Stimulated activated CD8-positive, alpha-beta memory T cell treated with anti-CD3 and anti-CD28 coated beads, Interleukin-7, amount 100 ng/mL, for 4 hours (primary cell): Measurements from ENCODE around the gene GLRB.
"Not testable (repeated sequence)": the region's sequence is repeated elsewhere in the genome, so short reads cannot be mapped to it uniquely, and the experiment has no call there.

Experiments
- DNase-seq, 2 donors: peaks; one replicate each; pipeline ENCODE4 v3.0.0-alpha.2; 2020; ENCODE audit warnings: low read depth in 2 of 2

GLRB gene

DNA sequence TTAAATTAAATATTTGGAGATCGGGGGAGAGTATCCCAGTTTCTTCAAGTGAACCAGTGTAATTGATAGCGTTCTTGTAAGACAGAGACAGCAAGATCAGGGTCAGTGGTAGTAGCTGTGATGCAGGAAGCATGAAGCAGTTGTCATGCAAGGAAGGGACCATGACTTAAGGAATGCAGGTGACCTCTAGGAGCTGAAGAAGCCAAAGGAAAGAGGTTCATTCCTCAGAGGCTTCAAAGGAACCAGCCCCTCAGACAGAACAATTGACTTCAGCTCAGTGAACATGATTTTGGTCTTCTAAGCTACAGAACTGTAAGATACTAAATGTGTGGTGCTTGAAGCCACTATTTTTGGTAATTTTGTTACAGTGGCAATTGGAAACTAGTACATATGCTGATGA, 51.6 kb downstream of the GLRB start:
- DNase-seq = no peak

DNA sequence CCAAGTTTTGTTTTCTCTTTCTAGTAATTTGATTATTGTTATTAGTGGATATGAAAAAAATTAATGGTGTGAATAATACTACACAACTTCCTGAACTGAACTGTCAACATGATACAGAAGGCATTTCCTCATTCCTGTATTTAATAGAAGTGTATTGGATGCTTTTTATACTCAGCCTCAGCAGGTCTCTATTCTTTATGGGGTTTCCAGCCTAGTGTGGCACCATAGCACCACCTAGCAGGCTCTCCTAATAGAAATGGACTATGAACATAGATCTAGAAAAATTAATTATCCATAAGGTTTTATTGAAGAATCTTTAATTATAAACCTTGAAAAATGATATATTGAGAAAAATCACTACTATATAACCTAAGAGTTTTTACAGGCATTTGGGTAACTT, 52.4 kb downstream of the GLRB start:
- DNase-seq = no peak

- DNase-seq = no peak
Observed at GRCh38 chr4:157141976-157142375, 66.0 kb downstream of the GLRB start.

- no peak for DNase-seq
Observed at GRCh38 chr4:157143369-157143768, 67.4 kb downstream of the GLRB start.

GRCh38 chr4:157151711-157152110, 75.8 kb downstream of the GLRB start:
- DNase-seq = no peak

- DNase-seq = no peak
Observed at GRCh38 chr4:157165935-157166610, 90.1 kb downstream of the GLRB start.

GRCh38 chr4:157170321-157170720, 94.4 kb downstream of the GLRB start:
- DNase-seq = no peak

DNA sequence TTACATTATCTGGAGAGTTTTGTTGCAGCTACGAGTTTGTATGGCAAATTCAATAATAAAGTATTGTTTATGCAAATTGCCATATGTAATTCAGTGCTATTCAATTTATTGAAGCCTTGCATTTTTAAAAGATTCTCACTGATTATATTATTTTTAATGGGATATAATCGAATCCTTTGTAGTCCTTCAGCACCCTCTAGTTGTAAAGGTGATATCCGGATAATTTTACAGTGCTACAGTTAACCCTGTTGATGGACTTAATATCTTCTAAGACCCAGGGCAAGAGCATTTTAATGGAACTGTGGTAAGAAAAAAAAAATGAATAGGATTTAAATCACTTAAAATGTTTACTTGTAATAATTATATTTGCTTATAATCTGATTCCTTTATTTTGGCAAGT, 96.1 kb downstream of the GLRB start:
- DNase-seq = no peak

DNA sequence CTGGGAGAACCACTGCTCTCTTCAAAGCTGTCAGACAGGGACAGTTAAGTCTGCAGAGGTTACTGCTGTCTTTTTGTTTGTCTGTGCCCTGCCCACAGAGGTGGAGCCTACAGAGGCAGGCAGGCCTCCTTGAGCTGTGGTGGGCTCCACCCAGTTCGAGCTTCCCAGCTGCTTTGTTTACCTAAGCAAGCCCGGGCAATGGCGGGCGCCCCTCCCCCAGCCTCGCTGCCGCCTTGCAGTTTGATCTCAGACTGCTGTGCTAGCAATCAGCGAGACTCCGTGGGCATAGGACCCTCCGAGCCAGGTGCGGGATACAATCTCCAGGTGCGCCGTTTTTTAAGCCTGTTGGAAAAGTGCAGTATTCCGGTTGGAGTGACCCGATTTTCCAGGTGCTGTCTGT, 104.3 kb downstream of the GLRB start:
- DNase-seq = not testable (repeated sequence)

DNA sequence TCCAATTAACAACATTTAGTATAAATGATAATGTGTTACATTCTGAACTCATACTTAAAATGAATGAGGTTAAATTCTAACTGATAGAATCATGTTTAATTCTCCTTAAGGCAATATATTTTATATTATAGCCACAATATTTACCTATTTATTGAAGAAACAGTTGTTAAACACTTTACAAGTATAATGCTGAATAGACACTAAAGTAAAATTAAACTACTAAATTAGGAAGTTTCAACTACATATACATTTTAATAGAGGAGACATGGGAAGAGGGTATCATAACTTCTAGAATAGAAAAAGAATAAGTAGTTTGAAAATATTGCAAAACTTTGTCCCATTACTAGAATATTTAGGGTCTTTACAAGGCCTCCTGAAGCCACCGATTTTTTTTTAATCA, 108.3 kb downstream of the GLRB start:
- DNase-seq = no peak

- DNase-seq = no peak
Observed at GRCh38 chr4:157185363-157185762, 109.4 kb downstream of the GLRB start.

- DNase-seq = no peak
Observed at GRCh38 chr4:157195374-157195773, 119.4 kb downstream of the GLRB start.

DNA sequence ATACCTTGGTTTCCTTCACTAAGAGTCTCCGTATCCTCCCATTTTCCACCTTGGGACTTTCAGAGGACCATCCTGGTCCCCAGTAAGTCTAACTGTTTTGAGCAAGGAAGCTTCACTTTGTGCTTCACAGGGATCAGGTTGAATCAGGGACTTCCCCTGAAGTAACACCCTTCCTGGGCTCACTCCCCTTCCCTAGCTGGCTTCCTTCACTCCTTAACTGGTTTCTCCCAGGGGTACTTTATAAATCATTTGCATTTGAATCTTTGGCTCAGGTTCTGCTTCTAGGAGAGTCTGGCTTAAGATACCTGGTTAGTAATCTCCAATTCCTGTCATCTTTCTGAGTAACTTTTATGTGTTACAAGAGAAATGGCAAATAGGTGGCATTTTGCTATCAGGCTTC, 120.1 kb downstream of the GLRB start:
- DNase-seq = no peak

GRCh38 chr4:157204634-157205244, 128.8 kb downstream of the GLRB start:
- no peak for DNase-seq

DNA sequence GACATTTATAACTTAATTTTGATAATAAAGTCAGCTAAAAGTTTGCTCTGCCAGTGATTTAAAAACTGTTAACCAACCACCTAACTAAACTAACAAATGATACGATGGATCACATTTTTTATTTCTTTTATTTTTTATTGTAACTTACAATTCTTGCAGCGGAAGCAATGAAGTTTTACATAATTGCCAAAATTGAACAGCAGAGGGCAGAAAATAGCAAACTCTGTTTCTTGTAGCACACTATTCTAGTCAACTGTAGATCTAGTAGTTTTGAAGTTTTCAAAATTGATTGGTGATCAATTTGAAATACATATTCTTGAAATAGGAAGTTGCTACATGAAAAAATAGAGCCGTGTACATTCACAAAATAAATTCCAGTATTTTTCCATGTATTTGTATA, 141.8 kb downstream of the GLRB start:
- no peak for DNase-seq

GRCh38 chr4:157219711-157220370, 143.9 kb downstream of the GLRB start:
- no peak for DNase-seq

GRCh38 chr4:157220371-157220881, 144.5 kb downstream of the GLRB start, which contains the start of gene GRIA2:
GRIA2 (plus strand) TSS chr4:157220728; CDS start chr4:157221043, 315 bp downstream.
- DNase-seq = no peak

DNA sequence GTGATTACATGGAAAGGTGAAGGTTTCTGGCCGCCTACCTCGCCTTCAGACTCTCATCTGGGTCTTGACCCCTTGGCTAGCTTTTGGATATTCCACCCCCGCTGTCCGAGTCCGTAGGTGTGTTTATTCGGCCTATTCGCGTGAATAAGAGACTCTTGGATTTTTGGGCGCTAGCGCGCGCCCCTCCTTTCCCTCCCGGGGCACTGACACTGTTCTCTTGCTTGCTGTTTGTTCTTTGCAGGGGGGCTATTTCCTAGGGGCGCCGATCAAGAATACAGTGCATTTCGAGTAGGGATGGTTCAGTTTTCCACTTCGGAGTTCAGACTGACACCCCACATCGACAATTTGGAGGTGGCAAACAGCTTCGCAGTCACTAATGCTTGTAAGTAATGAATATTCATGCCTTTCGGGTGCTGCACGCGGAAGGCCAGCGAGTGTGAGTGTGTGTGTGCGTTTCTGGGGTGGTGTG, 145.5 kb downstream of the GLRB start:
- no peak for DNase-seq
